ENCODE results near the gene SUSD1. TPM values are rescaled to one million over a fixed set of nuclear protein-coding genes. Genes with fewer than 3 reads are reported as not detected.

Gene SUSD1
- total RNA-seq, 1 donor: 14.5 TPM

DNA sequence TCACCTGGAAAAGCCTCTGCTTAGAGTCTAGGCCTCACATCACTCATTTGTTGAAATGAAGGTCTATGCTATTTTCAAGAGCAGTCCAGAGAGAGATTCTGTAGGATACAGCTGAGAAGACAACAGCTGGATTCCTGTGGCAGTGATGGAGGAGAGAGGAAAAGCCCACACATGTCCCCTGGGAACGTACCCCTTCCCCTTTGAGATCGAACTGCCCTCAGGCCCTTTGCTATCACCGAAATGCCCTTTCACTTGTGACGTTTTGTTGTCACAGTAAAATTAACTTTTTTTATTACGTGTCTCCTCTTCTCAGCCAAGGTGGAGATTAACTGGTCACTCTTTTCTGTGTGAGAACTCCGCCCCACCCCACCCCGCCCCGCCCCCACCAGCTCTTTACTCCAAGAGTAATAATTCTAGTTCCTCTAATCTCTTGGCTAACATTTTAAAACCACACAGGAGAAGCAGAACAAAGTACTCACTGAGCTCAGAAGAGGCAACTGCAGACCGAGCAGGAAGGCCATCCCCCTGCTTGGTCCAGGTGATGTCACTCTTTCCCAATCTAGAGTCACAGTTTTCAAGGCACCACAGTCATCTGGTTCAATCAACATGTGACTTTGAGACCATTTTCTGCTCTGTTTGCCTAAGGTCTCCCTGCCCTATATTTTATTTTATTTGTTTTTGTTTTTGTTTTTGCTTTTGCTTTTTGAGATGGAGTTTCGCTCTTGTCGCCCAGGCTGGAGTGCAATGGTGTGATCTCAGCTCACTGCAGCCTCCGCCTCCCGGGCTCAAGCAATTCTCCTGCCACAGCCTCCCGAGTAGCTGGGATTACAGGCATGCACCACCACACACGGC, 105.6 kb downstream of the SUSD1 start:
- Histone ChIP-seq H3K27me3 (ENCODE audit: insufficient read depth, low read length) (no peaks in the 10 kb centered on the region), H3K79me2 (ENCODE audit: insufficient read depth, low read length) (peaks cover 2% of the 10 kb centered on the region), H3K27ac (ENCODE audit: low read depth, low read length) (peak overlapping the region; percentile 5), H4K20me1 (ENCODE audit: insufficient read depth, low read length) (no peaks in the 10 kb centered on the region), H3K36me3 (ENCODE audit: insufficient read depth, low read length) (no peaks in the 10 kb centered on the region), H2AFZ (ENCODE audit: low read length) (no peak overlapping the region), H3K9me3 (ENCODE audit: low read depth, low read length) (no peaks in the 10 kb centered on the region), H3K4me3 (ENCODE audit: insufficient read depth, low read length) (no peak overlapping the region), H3K4me2 (ENCODE audit: insufficient read depth, low read length) (no peak overlapping the region), H3K4me1 (ENCODE audit: insufficient read depth, low read length) (peaks cover 36% of the 10 kb centered on the region)
- DNase-seq (ENCODE audit: insufficient read length, low spot score, missing footprints): no peak
- TF ChIP-seq, protein P1, sequence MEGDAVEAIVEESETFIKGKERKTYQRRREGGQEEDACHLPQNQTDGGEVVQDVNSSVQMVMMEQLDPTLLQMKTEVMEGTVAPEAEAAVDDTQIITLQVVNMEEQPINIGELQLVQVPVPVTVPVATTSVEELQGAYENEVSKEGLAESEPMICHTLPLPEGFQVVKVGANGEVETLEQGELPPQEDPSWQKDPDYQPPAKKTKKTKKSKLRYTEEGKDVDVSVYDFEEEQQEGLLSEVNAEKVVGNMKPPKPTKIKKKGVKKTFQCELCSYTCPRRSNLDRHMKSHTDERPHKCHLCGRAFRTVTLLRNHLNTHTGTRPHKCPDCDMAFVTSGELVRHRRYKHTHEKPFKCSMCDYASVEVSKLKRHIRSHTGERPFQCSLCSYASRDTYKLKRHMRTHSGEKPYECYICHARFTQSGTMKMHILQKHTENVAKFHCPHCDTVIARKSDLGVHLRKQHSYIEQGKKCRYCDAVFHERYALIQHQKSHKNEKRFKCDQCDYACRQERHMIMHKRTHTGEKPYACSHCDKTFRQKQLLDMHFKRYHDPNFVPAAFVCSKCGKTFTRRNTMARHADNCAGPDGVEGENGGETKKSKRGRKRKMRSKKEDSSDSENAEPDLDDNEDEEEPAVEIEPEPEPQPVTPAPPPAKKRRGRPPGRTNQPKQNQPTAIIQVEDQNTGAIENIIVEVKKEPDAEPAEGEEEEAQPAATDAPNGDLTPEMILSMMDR (IDR thresholded peaks at IDR 0.05; ENCODE audit: extremely low read depth, low read depth, low read length): no peak

DNA sequence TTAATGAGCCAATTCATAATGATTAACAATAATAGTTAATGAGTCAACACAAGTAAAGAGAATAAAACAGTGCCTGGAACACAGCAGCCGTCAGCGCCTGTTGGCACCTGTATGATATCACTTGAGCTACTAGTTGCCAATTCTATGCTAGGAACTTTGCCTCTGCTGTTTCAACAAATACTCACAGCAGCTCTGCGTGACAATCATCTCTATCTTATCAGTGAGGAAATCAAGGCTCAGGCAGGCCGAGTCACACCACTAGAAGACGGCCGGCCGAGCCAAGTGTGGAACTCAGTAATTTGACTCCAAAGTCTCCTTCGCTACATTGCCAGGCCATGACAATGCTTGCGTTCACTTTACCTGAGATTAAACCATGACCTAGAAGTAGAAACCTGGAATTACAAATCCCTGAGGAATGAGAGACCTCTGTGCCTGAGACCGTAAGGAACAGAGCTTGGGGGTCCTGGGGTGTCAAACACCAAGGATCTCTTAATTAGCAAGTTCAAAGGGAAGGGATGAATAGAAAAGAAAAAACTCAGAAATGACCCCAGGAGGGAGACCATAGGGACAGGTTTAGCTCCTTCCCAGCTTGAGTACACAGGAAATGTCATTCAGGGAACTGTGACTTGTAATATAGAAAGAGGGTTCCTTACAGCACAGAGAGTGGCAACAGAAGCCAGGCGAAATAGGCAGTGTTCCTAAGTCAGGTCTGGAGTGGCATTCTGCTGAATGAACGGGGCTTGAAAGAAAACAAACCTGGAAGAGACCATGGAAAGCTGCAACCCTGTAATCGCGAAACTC, 109.1 kb downstream of the SUSD1 start:
- H3K4me2 ChIP-seq (ENCODE audit: insufficient read depth, low read length): no peak overlapping the region
- peak overlapping the region; percentile 92 for H3K27ac ChIP-seq (ENCODE audit: low read depth, low read length)
- no peak overlapping the region for H3K4me3 ChIP-seq (ENCODE audit: insufficient read depth, low read length)
- no peaks in the 10 kb centered on the region for H3K27me3 ChIP-seq (ENCODE audit: insufficient read depth, low read length)
- H4K20me1 ChIP-seq (ENCODE audit: insufficient read depth, low read length): no peaks in the 10 kb centered on the region
- peaks cover 28% of the 10 kb centered on the region for H3K4me1 ChIP-seq (ENCODE audit: insufficient read depth, low read length)
- peak; percentile 91 for DNase-seq (ENCODE audit: insufficient read length, low spot score, missing footprints)
- no peaks in the 10 kb centered on the region for H3K79me2 ChIP-seq (ENCODE audit: insufficient read depth, low read length)
- no peaks in the 10 kb centered on the region for H3K36me3 ChIP-seq (ENCODE audit: insufficient read depth, low read length)
- H3K9me3 ChIP-seq (ENCODE audit: low read depth, low read length): no peaks in the 10 kb centered on the region
- no peak overlapping the region for H2AFZ ChIP-seq (ENCODE audit: low read length)
- TF ChIP-seq, protein P1 (IDR thresholded peaks at IDR 0.05; ENCODE audit: extremely low read depth, low read depth, low read length): no peak

DNA sequence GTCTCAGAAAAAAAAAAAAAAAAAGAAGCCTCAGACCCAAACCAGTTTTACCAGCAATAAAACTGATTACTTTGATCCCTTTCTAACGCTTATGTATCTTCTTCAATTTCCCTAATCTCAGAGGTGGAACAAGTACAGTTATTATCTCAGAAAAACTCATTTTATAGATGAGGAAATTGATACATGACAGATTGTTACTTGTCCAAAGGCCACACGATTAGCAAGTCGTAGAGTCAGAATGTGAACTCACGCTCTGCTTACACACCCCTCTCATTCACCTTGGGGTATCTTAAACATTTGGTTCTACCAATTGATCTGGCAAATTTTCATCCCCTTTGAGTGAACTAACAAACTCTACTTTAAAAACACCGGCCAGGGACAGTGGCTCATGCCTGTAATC, 110.2 kb downstream of the SUSD1 start:
- H4K20me1 ChIP-seq (ENCODE audit: insufficient read depth, low read length): no peaks in the 10 kb centered on the region
- no peaks in the 10 kb centered on the region for H3K27me3 ChIP-seq (ENCODE audit: insufficient read depth, low read length)
- no peaks in the 10 kb centered on the region for H3K36me3 ChIP-seq (ENCODE audit: insufficient read depth, low read length)
- no peak overlapping the region for H2AFZ ChIP-seq (ENCODE audit: low read length)
- DNase-seq (ENCODE audit: insufficient read length, low spot score, missing footprints): no peak
- H3K4me2 ChIP-seq (ENCODE audit: insufficient read depth, low read length): no peak overlapping the region
- peak overlapping the region; percentile 92 for H3K27ac ChIP-seq (ENCODE audit: low read depth, low read length)
- H3K4me1 ChIP-seq (ENCODE audit: insufficient read depth, low read length): peaks cover 37% of the 10 kb centered on the region
- H3K9me3 ChIP-seq (ENCODE audit: low read depth, low read length): no peaks in the 10 kb centered on the region
- TF ChIP-seq, protein P1 (IDR thresholded peaks at IDR 0.05; ENCODE audit: extremely low read depth, low read depth, low read length): no peak
- no peaks in the 10 kb centered on the region for H3K79me2 ChIP-seq (ENCODE audit: insufficient read depth, low read length)
- no peak overlapping the region for H3K4me3 ChIP-seq (ENCODE audit: insufficient read depth, low read length)

DNA sequence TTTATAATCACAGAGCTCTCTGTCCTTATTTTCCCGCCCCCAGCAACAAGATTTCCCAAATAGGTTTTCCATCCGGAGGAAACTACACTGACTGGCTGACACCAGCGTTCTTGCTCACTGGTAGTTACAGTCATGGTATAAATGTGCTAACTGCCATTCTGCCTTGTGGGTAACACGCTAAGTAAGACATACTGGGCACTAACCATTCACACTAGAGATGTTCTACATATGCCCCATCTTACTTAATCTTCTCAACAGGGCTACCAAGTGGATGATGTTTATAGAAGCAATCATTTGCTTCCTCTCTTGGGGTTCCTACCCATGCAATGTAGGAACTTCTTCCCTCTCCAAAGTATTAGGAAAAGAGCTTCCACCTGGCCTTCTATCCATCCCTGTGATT, 111.5 kb downstream of the SUSD1 start:
- no peaks in the 10 kb centered on the region for H3K9me3 ChIP-seq (ENCODE audit: low read depth, low read length)
- no peaks in the 10 kb centered on the region for H3K27me3 ChIP-seq (ENCODE audit: insufficient read depth, low read length)
- no peak overlapping the region for H3K4me3 ChIP-seq (ENCODE audit: insufficient read depth, low read length)
- H3K36me3 ChIP-seq (ENCODE audit: insufficient read depth, low read length): no peaks in the 10 kb centered on the region
- peaks cover 48% of the 10 kb centered on the region for H3K4me1 ChIP-seq (ENCODE audit: insufficient read depth, low read length)
- DNase-seq (ENCODE audit: insufficient read length, low spot score, missing footprints): no peak
- peak overlapping the region; percentile 61 for H3K27ac ChIP-seq (ENCODE audit: low read depth, low read length)
- no peaks in the 10 kb centered on the region for H4K20me1 ChIP-seq (ENCODE audit: insufficient read depth, low read length)
- TF ChIP-seq, protein P1 (IDR thresholded peaks at IDR 0.05; ENCODE audit: extremely low read depth, low read depth, low read length): no peak
- H3K79me2 ChIP-seq (ENCODE audit: insufficient read depth, low read length): no peaks in the 10 kb centered on the region
- no peak overlapping the region for H2AFZ ChIP-seq (ENCODE audit: low read length)
- H3K4me2 ChIP-seq (ENCODE audit: insufficient read depth, low read length): no peak overlapping the region

Measured in osteoblast (primary cell).